GM19043 (cell line): Measurements from ENCODE around the gene ZNF618.
"Not testable (repeated sequence)": the region's sequence is repeated elsewhere in the genome, so short reads cannot be mapped to it uniquely, and the experiment has no call there.

Experiments used
- ATAC-seq: cut with Tn5 transposase; IDR thresholded peaks from one replicate; pipeline ENCODE4 v1.9.1; 2021; ENCODE audit warnings: low read depth; ENCODE audit not compliant: unreplicated experiment

ZNF618 gene

GRCh38 chr9:113979343-113980127 is 103.4 kb downstream of the ZNF618 start:
- no peak for ATAC-seq

GRCh38 chr9:113984639-113985380 is 108.7 kb downstream of the ZNF618 start:
- ATAC-seq, result no peak

GRCh38 chr9:113985968-113986585 is 110.0 kb downstream of the ZNF618 start:
- no peak for ATAC-seq

GRCh38 chr9:113986931-113987330 is 110.8 kb downstream of the ZNF618 start:
- ATAC-seq, result no peak

- ATAC-seq, result no peak
Observed at GRCh38 chr9:113987526-113987925, 111.4 kb downstream of the ZNF618 start.

- ATAC-seq, result no peak
Observed at GRCh38 chr9:113988385-113989016, 112.4 kb downstream of the ZNF618 start.

- ATAC-seq, result no peak
Observed at GRCh38 chr9:113989017-113989713, 113.1 kb downstream of the ZNF618 start.

GRCh38 chr9:113989714-113990569 is 113.8 kb downstream of the ZNF618 start:
- no peak for ATAC-seq

- ATAC-seq, result no peak
Observed at GRCh38 chr9:113990570-113990907, 114.4 kb downstream of the ZNF618 start.

GRCh38 chr9:113990975-113991471 is 114.9 kb downstream of the ZNF618 start:
- no peak for ATAC-seq

- ATAC-seq, result no peak
Observed at GRCh38 chr9:113991714-113992113, 115.6 kb downstream of the ZNF618 start.

- ATAC-seq, result no peak
Observed at GRCh38 chr9:113992276-113992951, 116.3 kb downstream of the ZNF618 start.

- ATAC-seq, result no peak
Observed at GRCh38 chr9:113992994-113993393, 116.9 kb downstream of the ZNF618 start.

GRCh38 chr9:113993838-113994540 is 117.9 kb downstream of the ZNF618 start:
- no peak for ATAC-seq

GRCh38 chr9:113995401-113995800 is 119.3 kb downstream of the ZNF618 start:
- ATAC-seq, result no peak

GRCh38 chr9:113995963-113996362 is 119.9 kb downstream of the ZNF618 start:
- ATAC-seq, result no peak

- no peak for ATAC-seq
Observed at GRCh38 chr9:113996531-113997001, 120.5 kb downstream of the ZNF618 start.

GRCh38 chr9:113997064-113997463 is 121.0 kb downstream of the ZNF618 start:
- not testable (repeated sequence) for ATAC-seq
